T-helper 22 cell (primary cell): Measurements from ENCODE around the gene SMIM10.
"Not testable (repeated sequence)": the region's sequence is repeated elsewhere in the genome, so short reads cannot be mapped to it uniquely, and the experiment has no call there.

Experiments used
- DNase-seq: peaks from one replicate; pipeline ENCODE4 v3.0.0-alpha.2; 2020; ENCODE audit warnings: low read depth

Gene SMIM10

DNA sequence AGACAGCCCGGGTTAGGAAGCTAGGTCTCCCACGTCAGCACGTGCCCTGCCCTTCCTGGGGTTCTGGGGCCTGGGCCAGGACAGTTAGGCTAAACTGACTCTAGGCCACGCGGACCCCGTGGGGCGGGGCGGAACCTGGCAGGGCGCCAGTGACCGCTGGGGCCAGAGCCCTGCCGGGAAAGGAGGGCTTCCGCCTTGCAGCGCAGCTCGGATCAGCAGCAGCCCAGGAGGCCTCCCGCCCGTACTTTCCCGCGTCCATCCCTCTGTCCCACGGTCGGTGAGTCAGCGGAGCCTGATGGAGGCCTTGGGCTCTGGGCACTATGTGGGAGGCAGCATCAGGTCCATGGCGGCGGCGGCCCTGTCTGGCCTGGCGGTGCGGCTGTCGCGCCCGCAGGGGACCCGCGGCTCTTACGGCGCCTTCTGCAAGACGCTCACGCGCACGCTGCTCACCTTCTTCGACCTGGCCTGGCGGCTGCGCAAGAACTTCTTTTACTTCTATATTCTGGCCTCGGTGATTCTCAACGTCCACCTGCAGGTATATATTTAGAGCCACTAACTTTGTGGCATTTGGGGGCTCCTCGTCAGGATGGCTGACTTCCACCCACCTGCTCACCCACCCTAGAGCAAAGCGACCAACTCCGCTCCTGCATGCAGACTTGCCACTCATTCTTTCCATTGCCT is at the start of gene SMIM10:
SMIM10 (plus strand) TSS at position 191 of the 681 bp plus-strand sequence; CDS start at position 296, 105 bp downstream.
- no peak for DNase-seq

- not testable (repeated sequence) for DNase-seq
Observed at GRCh38 chrX:134946364-134946763, 44.4 kb upstream of the SMIM10 start.

- DNase-seq: no peak
Observed at GRCh38 chrX:134948333-134949241, 42.2 kb upstream of the SMIM10 start.

GRCh38 chrX:134949271-134949670 is 41.5 kb upstream of the SMIM10 start:
- no peak for DNase-seq

- DNase-seq: no peak
Observed at GRCh38 chrX:134957836-134958235, 33.0 kb upstream of the SMIM10 start.

DNA sequence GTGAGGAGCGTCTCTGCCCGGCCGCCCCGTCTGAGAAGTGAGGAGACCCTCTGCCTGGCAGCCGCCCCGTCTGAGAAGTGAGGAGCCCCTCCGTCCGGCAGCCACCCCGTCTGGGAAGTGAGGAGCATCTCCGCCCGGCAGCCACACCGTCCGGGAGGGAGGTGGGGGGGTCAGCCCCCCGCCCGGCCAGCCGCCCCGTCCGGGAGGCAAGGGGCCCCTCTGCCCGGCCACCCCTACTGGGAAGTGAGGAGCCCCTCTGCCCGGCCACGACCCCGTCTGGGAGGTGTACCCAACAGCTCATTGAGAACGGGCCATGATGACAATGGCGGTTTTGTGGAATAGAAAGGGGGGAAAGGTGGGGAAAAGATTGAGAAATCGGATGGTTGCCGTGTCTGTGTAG is 30.4 kb upstream of the SMIM10 start:
- not testable (repeated sequence) for DNase-seq

DNA sequence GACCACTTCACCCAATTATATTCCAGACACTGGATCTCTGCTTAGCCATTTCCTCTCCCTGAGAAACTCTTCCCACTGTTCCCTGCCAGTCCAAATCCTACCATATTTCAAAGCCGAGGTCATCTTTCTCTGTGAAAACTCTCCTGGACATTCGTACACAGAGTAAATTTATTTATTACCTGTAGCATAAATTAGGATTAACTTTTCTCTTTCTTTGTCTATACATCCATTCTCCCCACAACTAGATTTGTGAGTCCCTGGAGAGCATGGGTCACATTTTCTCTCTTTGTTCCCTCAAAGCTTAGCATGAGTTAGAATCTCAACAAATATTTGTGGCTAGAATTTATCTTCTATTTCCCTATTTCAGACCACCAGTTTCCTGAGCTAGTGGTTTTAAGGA is 27.8 kb upstream of the SMIM10 start:
- no peak for DNase-seq

- no peak for DNase-seq
Observed at GRCh38 chrX:134969726-134970125, 21.1 kb upstream of the SMIM10 start.

DNA sequence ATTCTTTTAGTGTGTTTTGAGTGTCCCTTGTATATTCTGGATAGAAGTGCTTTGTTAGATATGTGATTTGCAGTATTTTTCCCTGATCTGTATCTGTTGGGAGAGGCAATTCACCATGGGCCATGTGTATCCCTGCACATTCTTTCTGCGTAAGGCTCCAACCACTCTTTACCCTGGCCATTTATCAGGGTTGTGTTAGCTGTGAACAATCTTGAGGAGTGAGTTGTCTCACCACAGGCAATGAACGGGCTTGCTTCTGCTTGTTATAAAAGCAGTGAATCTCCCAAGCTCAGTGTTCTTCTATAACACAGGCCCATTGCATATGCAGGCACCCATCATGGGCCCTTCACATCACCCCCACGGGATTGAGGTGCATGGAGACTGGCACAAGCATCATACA is 18.9 kb upstream of the SMIM10 start:
- DNase-seq: no peak

- no peak for DNase-seq
Observed at GRCh38 chrX:134975516-134975915, 15.3 kb upstream of the SMIM10 start.

- DNase-seq: no peak
Observed at GRCh38 chrX:134981910-134982309, 8.9 kb upstream of the SMIM10 start.

- DNase-seq: no peak
Observed at GRCh38 chrX:134982748-134983147, 8.0 kb upstream of the SMIM10 start.

DNA sequence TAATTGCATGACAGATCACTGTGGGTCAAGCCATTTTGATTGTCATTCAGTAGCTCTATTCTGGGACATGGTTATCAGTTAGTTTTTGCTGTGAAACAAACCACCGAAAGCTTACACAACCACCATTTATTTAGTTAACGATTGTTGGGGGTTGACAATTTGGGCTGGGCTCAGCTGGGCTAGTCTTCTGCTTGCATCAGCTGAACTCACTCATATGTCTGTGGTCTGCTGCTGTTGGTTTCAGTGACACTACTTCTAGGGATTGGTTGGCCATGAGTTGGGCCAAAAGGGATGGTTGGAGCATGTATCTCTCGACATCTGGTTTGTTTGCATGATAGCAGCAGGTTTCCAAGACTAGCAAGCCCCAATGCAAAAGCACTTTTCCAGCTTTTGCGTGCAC is 5.3 kb upstream of the SMIM10 start:
- DNase-seq: no peak

GRCh38 chrX:134990475-134990800 is 353 bp upstream of the SMIM10 start:
- no peak for DNase-seq

DNA sequence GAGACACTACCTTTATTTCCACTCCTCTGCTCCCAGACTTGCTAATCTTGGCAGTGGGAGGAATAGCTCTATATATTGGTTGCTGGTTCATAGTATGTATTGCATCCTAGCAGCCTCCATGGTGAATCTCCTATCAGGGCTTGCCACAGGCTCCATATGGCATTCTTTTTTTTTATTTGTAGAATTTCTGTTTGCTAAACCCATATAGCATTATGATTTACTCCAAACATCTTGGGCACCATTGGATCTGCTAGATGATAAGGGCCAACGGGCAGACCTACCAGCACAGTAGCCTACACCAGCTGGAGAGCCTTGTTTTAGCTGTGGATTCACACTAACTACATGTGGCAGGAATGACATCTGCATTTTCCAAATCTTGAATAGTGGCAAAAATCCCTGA is 6.9 kb downstream of the SMIM10 start:
- DNase-seq: no peak

GRCh38 chrX:134998246-134998645 is 7.5 kb downstream of the SMIM10 start:
- no peak for DNase-seq

DNA sequence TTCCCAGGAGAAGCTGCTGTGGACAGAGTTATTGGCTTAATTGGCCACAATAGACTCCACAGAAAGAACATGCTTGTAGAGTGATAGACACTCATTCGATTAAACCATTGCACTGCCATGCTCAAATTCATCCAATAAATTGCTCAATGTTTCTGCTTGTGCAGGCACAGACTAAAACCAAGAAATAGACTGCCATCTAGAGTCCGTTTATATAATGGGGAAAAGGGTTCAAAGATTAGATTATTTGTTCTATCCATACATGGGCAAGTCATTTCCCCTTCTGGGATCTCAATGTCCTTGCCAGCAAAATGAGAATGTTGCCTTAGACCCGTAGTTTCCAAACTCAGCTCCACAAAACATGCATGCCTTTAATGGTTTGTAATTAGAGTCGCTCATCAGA is 8.7 kb downstream of the SMIM10 start:
- DNase-seq: no peak

- DNase-seq: no peak
Observed at GRCh38 chrX:135000516-135000915, 9.7 kb downstream of the SMIM10 start.

- peak; percentile 71 for DNase-seq
Observed at GRCh38 chrX:135003876-135004623, 13.3 kb downstream of the SMIM10 start.

GRCh38 chrX:135006187-135006586 is 15.4 kb downstream of the SMIM10 start:
- no peak for DNase-seq

DNA sequence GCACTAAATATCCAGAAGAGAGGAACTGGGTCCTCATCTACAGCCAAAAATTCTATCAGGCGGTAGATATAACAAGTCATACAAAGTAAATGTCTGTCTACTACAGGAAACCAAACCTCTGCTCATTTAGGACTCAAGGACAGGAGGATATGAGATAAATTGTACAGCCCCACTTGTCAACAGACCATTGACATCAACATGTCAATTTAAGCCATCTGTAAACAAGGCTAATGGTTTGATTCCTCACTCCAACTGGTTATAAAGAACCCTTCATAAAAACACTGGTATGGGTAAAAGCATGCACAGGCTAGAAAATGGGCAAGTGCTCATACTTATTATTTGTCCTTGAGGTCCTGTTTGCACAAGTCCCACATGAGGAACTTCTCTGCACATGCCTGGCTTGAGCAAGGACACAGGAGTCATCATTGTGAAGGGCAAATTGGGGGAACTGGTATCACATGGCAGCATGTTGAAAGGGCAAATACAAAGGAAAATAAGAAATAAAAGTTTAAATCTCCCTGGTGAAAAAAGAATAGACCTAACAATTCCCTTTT is 18.3 kb downstream of the SMIM10 start:
- no peak for DNase-seq

GRCh38 chrX:135009838-135010237 is 19.0 kb downstream of the SMIM10 start:
- DNase-seq: no peak
